ENCODE data around the gene GPRC5C. TPM values are rescaled to one million over a fixed set of nuclear protein-coding genes. Genes with fewer than 3 reads are reported as not detected.

The GPRC5C gene
- total and polyA plus RNA-seq, 9 of the 15 experiments (the other 6 are each of a cell fraction or from before 2014, with no cell fraction given), result 0.28 to 9.0 (median 4.1) TPM

GRCh38 chr17:74460241-74460640 lies 28.4 kb downstream of the GPRC5C start (continued):
- TF ChIP-seq, protein P1, sequence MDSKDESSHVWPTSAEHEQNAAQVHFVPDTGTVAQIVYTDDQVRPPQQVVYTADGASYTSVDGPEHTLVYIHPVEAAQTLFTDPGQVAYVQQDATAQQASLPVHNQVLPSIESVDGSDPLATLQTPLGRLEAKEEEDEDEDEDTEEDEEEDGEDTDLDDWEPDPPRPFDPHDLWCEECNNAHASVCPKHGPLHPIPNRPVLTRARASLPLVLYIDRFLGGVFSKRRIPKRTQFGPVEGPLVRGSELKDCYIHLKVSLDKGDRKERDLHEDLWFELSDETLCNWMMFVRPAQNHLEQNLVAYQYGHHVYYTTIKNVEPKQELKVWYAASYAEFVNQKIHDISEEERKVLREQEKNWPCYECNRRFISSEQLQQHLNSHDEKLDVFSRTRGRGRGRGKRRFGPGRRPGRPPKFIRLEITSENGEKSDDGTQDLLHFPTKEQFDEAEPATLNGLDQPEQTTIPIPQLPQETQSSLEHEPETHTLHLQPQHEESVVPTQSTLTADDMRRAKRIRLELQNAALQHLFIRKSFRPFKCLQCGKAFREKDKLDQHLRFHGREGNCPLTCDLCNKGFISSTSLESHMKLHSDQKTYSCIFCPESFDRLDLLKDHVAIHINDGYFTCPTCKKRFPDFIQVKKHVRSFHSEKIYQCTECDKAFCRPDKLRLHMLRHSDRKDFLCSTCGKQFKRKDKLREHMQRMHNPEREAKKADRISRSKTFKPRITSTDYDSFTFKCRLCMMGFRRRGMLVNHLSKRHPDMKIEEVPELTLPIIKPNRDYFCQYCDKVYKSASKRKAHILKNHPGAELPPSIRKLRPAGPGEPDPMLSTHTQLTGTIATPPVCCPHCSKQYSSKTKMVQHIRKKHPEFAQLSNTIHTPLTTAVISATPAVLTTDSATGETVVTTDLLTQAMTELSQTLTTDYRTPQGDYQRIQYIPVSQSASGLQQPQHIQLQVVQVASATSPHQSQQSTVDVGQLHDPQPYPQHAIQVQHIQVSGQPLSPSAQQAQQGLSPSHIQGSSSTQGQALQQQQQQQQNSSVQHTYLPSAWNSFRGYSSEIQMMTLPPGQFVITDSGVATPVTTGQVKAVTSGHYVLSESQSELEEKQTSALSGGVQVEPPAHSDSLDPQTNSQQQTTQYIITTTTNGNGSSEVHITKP (IDR thresholded peaks at IDR 0.05; ENCODE audit: partially characterized antibody), result no peak
- TF ChIP-seq RAD21 (CRISPR knock-in tag; conservative IDR thresholded peaks at IDR 0.05 in 1 of 2, IDR thresholded peaks at IDR 0.05 in 1 of 2) (peak in 1 of 2 experiments; percentile 27; a peak in 1 of 4 replicates), KDM4B (IDR thresholded peaks at IDR 0.05; ENCODE audit: borderline replicate concordance in 2 of 2, low read depth in 1 of 2) (no peak), ZNF717 (CRISPR knock-in tag; IDR thresholded peaks at IDR 0.05) (no peak), ZNF561 (CRISPR knock-in tag; conservative IDR thresholded peaks at IDR 0.05) (no peak), E2F8 (IDR thresholded peaks at IDR 0.05; ENCODE audit: low read depth, partially characterized antibody) (no peak), NFATC3 (IDR thresholded peaks at IDR 0.05) (no peak), SETDB1 (IDR thresholded peaks at IDR 0.05; ENCODE audit: low read length) (no peak), PCBP2 (IDR thresholded peaks at IDR 0.05; ENCODE audit: low read depth, low read length, poor library complexity, severe bottlenecking) (no peak)
